Body of pancreas (tissue), 4 donors: ENCODE measurements around the gene HTRA2. TPM values are rescaled to one million over a fixed set of nuclear protein-coding genes. Genes with fewer than 3 reads are reported as not detected.

ENCODE experiments used
- ATAC-seq: fragments of 150-250 bp; one replicate; pipeline ENCODE4 v1.9.1; 2016
- DNase-seq, 4 donors: peaks; one replicate each; pipeline ENCODE4 v3.0.0-alpha.2; 2019
- H3K27ac ChIP-seq, 4 donors: fragments of 200-600 bp; sonication (generic); 1 replicate in 3 of 4; 2 replicates in 1 of 4; pipeline versions ENCODE4 v1.5.1 to v1.6.1; 2016 to 2019; ENCODE audit warnings: mild to moderate bottlenecking in 1 of 4, mixed read lengths in 1 of 4, moderate library complexity in 1 of 4
- H3K27me3 ChIP-seq, 2 donors: fragments of 200-600 bp; sonication (generic); one replicate each; pipeline ENCODE4 v1.6.0; 2016; ENCODE audit warnings: mild to moderate bottlenecking in 1 of 2
- H3K36me3 ChIP-seq, 2 donors: fragments of 200-600 bp; sonication (generic); replicated peaks in 1 of 2; 2 replicates each; pipeline ENCODE4 v1.5.1; 2016; ENCODE audit warnings: low read depth in 2 of 2; ENCODE audit not compliant: insufficient read depth in 1 of 2
- H3K4me1 ChIP-seq: fragments of 200-600 bp; sonication (generic); one replicate; pipeline ENCODE4 v1.6.0; 2016
- H3K4me3 ChIP-seq, 2 donors: fragments of 200-600 bp; sonication (generic); 1 replicate in 1 of 2; 2 replicates in 1 of 2; pipeline ENCODE4 v1.5.1; 2016 to 2019
- H3K9me3 ChIP-seq, 3 donors: fragments of 200-600 bp; sonication (generic); 1 replicate in 2 of 3; 2 replicates in 1 of 3; pipeline ENCODE4 v1.5.1; 2016
- POLR2A ChIP-seq, 3 donors: fragments of 450-650 bp; IDR thresholded peaks; one replicate each; pipeline ENCODE4 v1.6.1; 2016; ENCODE audit warnings: antibody characterized with exemption in 3 of 3, mild to moderate bottlenecking in 2 of 3
- WGBS, 2 donors: methylation state at CpG; one replicate each; pipeline ENCODE4 v1.1.5; 2017; 5-methylcytosine and 5-hydroxymethylcytosine counted together
- intact Hi-C: fragments of 100-400 bp; cut with DNase I; formaldehyde crosslinking; loops from one replicate; pipeline ENCODE4 v1.15.1; 2023
- total RNA-seq, 2 donors: library from RNA; depleted of rRNA; stranded (reverse); fragments of >200 nt; gene quantifications; one replicate each; pipeline ENCODE4 v1.1.0, GENCODE V29; 2016
- TF ChIP-seq, protein P1 (sequence below), 7 experiments: fragments of 450-650 bp in 4 of 7; fragments of 200-600 bp in 3 of 7; sonication (generic) in 3 of 7; IDR thresholded peaks; one replicate each; pipeline ENCODE4 v1.5.1; 2016 to 2019; ENCODE audit warnings: antibody characterized with exemption in 7 of 7

HTRA2 gene
- total RNA-seq, 2 donors from 2014 or later, result 14.3 to 14.5 TPM

DNA sequence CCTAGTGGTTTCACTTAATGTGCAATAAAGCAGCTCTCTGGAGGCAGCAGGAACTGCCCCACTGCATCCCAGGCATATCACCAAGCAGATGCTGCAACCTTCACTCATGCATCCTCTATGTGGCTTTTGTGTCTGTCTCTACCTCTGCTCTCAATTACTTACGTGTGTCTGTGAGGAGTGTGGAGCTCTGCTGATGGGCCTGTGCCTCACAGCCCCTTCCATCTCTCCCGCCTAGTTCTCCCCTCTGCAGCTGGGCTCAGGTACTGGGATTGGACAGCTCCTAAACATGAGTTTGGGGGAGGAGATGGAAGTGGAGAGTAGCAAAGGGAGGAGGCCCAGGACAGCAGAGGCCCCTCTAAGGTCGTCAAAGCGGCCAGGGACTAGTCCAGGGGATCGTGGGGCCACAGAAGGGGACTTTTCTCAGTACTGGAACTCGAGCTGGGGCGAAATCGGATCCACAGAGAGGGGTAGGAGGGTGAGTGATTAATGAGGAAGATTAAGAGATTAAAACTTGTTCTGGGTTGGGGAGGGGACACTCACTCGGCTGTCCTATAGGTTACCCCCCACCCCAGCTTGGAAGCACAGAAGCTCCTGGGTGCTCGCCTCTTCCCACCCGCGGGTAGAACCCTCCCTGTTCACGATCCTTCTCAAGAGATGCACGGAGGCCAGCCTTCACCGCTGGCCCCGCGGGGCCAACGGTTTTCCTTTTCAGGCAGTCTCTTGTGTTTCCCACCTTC lies 28.2 kb upstream of the HTRA2 start:
- peaks cover 69% of the 10 kb centered on the region for H3K4me1 ChIP-seq
- no peak overlapping the region for H3K4me3 ChIP-seq
- no peak for DNase-seq
- ATAC-seq, result no peak
- intact Hi-C loops, result no loop called here
- peaks cover 0 to 5% of the 10 kb centered on the region in 2 donors for H3K27me3 ChIP-seq
- TF ChIP-seq, protein P1, sequence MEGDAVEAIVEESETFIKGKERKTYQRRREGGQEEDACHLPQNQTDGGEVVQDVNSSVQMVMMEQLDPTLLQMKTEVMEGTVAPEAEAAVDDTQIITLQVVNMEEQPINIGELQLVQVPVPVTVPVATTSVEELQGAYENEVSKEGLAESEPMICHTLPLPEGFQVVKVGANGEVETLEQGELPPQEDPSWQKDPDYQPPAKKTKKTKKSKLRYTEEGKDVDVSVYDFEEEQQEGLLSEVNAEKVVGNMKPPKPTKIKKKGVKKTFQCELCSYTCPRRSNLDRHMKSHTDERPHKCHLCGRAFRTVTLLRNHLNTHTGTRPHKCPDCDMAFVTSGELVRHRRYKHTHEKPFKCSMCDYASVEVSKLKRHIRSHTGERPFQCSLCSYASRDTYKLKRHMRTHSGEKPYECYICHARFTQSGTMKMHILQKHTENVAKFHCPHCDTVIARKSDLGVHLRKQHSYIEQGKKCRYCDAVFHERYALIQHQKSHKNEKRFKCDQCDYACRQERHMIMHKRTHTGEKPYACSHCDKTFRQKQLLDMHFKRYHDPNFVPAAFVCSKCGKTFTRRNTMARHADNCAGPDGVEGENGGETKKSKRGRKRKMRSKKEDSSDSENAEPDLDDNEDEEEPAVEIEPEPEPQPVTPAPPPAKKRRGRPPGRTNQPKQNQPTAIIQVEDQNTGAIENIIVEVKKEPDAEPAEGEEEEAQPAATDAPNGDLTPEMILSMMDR (IDR thresholded peaks at IDR 0.05), result no peak
- TF ChIP-seq POLR2A (IDR thresholded peaks at IDR 0.05), result no peak
- no peaks in the 10 kb centered on the region for H3K36me3 ChIP-seq
- 75 to 86% methylated on average over 18 of the region's 18 CpGs for WGBS, 2 donors
- no peaks in the 10 kb centered on the region for H3K9me3 ChIP-seq
- H3K27ac ChIP-seq, result no peak overlapping the region

DNA sequence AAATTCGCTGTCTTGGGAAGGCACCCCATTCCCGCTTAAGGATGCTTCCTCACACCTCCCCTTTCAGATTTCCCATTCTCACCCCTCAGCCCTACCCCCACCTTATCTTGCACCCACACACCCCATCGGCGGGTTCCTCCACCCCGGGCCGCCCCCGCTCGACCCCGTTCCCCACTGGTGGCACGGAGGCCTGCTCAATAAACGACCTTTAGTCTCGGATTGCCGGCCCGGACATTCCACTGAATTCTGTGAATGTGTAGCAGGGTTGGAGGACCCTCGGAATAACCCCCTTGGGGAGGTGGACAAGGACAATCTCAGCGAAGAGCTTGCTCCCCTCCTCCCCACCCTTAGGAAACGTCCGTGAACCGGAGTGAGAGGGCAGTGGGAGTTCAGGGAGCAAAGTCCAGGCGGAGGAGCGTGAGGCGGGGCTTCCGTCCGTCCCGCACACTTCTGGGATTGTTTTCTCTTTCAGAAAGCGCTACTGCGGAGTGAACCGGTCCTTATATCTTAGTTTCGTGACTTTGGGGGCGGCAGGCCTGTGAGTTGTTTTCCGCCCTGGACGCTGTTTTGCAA lies 27.5 kb upstream of the HTRA2 start:
- H3K4me1 ChIP-seq, result peaks cover 74% of the 10 kb centered on the region
- peaks cover 0 to 5% of the 10 kb centered on the region in 2 donors for H3K27me3 ChIP-seq
- peak; percentile 27 for ATAC-seq
- peak; percentile 45 to 57 (median 52) for DNase-seq
- H3K36me3 ChIP-seq, result no peaks in the 10 kb centered on the region
- intact Hi-C loops, result no loop called here
- 8 to 27% methylated on average over 16 to 32 of the region's 32 CpGs for WGBS, 2 donors
- TF ChIP-seq, protein P1 (IDR thresholded peaks at IDR 0.05), result no peak
- no peak for TF ChIP-seq POLR2A (IDR thresholded peaks at IDR 0.05)
- H3K27ac ChIP-seq, result peak overlapping the region; percentile 53 to 78 (median 72)
- peak overlapping the region; percentile 43 to 74 for H3K4me3 ChIP-seq
- H3K9me3 ChIP-seq, result no peaks in the 10 kb centered on the region

DNA sequence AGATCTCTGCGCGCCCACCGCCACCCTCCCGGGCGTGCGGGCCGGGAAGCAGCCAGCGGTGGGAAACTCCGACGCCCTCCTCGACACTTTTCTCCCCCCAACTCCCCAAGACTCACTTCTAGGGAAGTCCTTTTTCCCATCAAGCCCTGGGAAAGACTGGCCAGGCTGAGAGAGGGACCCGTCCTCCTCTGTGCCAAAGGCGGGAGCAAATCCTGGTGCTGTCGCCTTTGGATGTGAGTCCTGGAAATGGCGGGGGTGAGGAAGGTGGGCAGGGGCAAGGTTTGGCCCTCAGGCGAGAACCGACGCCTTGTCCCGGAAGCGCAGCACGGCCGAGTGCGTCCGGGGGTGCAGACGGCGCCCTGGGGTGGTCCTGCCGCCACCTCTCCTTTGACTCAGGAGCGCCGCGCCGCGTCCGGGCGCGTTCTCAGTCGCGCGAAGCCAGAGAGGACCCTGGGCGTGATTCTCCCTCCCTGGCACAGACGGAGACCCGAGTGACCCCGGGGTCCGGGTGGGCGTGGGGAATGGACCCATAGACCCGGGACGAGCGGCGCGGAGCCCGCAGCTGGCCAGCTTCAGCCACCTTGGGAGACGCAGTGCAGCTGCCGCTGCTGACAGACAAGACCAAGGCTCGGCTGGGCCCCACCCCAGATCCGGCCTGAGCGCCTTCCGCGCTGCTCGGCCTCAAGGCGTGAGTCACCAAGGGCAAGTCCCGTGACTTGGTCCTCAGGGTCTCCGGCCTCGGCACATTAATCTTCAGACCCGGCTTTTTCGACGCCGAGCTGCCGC lies 26.8 kb upstream of the HTRA2 start:
- no peaks in the 10 kb centered on the region for H3K36me3 ChIP-seq
- no peaks in the 10 kb centered on the region for H3K9me3 ChIP-seq
- peak overlapping the region; percentile 43 to 74 for H3K4me3 ChIP-seq
- peaks cover 0 to 5% of the 10 kb centered on the region in 2 donors for H3K27me3 ChIP-seq
- TF ChIP-seq, protein P1 (IDR thresholded peaks at IDR 0.05), result peak in 1 of 7 experiments; percentile 11
- peak; percentile 63 to 75 (median 70) for TF ChIP-seq POLR2A (IDR thresholded peaks at IDR 0.05)
- ATAC-seq (peak; percentile 22), DNase-seq (peak; percentile 67 to 87 (median 82))
- peak overlapping the region; percentile 53 to 78 (median 72) for H3K27ac ChIP-seq
- intact Hi-C loops, result no loop called here
- H3K4me1 ChIP-seq, result peaks cover 69% of the 10 kb centered on the region
- 0 to 3% methylated on average over 5 to 66 of the region's 67 CpGs for WGBS, 2 donors

DNA sequence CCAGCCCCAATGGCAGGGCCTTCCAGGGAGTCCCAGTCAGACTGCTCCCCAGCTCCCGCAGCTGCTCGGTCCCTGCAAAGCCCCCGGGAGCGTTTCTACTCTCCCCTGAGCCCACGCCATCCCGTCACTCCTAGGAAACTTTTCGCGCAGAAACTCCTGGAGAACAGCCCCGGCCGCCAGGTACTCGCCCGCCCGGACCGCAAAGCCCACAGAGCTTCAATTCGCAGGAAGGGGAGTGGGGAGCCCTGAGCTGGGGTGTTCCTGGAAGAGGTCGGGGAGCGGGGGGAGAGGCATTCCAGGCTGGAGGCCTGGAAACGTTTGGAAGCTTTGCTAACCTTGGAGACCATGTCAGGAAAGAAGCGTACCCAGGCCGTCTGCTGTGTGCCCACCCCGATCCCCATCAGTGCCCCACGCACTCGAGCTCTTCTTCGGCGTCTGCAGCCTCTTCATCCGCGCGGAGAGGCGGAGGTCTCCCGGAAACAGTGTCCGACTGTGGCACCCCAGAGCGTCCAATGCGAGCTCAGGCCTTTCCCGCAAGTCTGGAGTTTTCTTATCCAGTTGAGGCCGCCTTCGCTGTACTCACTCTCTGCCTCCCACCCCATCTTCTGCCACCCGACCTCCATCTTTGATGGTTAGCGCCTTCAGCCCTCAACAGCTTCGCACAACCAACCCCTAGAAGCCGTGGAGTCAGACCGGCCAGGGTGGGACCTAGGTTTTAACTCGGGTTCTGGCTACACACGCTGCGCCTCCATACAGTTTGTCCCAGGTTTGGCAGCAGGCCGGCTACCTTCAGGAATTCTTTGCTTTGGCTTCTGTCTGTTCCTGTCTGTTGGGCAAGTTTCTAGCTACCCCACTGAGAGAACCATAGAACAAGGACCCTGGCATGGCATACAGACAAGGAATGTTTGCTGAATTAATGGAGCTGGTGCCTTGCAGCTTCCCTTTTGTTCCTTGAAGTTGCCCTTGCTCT lies 25.9 kb upstream of the HTRA2 start:
- H3K4me1 ChIP-seq, result peaks cover 66% of the 10 kb centered on the region
- intact Hi-C loops, result no loop called here
- H3K9me3 ChIP-seq, result no peaks in the 10 kb centered on the region
- 60 to 62% methylated on average over 33 to 45 of the region's 45 CpGs for WGBS, 2 donors
- no peak for ATAC-seq
- no peak for DNase-seq
- H3K27me3 ChIP-seq, result peaks cover 0 to 5% of the 10 kb centered on the region in 2 donors
- no peaks in the 10 kb centered on the region for H3K36me3 ChIP-seq
- peak overlapping the region; percentile 43 to 74 for H3K4me3 ChIP-seq
- H3K27ac ChIP-seq, result peak overlapping the region; percentile 53 to 78 (median 72)
- TF ChIP-seq, protein P1 (IDR thresholded peaks at IDR 0.05), result no peak
- no peak for TF ChIP-seq POLR2A (IDR thresholded peaks at IDR 0.05)
